Measurements from ENCODE around the gene TRAF5.
"Not testable (repeated sequence)": the region's sequence is repeated elsewhere in the genome, so short reads cannot be mapped to it uniquely, and the experiment has no call there.

The TRAF5 gene

DNA sequence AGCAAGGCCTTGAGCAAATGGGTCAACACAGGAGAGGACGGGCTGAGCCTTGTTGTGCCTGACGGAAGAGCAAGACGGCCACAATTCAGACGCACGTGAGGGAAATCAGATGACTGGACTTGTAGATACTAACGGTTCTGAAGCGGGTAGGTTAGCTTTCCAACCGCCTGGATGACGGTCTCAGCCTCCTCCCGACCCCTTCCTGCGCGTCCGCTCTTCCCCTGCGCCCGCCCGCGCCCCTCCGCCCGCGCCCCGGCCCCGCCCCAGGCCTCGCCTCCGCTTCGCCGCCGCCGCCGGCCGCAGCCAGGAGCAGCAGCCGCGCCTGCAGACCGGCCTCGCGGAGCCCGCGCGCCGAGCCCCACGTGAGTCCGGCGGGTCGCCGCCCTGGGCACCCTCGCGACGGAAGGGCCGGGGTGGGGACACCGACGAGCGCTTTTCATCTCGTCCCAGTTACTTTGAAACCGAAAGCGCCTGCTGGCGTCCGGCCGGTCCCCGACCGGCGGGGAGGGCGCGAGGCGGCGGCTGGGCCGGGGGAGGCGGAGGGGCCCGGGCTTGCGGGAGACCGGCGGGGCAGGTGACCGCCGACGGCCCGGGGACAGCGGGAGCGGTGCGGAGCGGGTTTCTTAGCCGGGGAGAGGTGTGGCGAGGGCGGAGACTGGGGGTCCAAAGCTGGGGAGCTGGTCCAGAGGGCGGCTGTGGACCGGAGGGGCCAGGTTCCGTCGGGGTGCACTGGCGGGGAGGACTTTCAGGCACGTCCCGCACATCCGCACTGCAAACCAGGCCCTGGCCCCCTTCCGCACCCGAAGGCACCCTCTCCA is at the start of gene TRAF5:
Gene TRAF5 (plus strand): TSS at position 306 of the 818 bp plus-strand sequence. CDS start 26,407 bp downstream, outside the sequence.
- DNase-seq (ENCODE audit: low read depth in 2 of 2): no peak

DNA sequence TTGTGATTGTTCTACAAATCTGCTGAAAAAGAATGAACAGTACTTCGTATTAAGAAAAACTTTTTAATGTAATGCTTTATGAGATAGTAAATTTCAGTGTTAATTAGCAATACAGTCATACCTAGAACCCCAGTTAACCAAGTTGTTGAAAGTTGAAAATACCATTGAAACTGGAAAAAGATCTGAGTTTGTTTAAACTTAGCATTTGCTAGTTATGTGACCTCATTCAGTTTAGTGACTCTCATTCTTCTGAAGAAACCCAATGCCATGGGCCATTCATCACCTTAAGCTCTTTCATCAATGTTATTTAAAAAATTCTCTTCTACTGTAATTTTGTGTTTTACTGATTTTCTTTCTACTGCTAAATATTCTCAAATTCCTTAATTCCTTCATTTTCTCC is 47.3 kb upstream of the TRAF5 start:
- no peak for DNase-seq (ENCODE audit: low read depth in 2 of 2)

DNA sequence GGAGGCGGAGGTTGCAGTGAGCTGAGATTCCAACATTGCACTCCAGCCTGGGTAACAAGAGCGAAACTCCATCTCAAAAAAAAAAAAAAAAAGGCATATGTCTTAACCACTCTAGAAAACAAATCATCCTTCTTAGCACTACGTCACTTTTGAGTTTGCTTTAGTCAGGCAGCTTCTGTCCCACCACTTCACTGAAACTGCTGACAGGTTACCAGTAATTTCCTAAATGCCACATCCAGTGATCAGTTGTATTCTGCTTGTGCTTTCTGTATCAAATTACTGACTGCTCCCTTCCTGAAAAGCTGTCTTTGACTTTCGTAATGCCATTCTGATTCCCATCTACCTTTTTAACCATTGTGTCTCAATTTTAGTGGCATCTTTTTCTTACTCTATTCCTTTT is 45.7 kb upstream of the TRAF5 start:
- DNase-seq (ENCODE audit: low read depth in 2 of 2): no peak

- no peak for DNase-seq (ENCODE audit: low read depth in 2 of 2)
These were observed 45.2 kb upstream of the TRAF5 start for GRCh38 chr1:211281320-211282022.

DNA sequence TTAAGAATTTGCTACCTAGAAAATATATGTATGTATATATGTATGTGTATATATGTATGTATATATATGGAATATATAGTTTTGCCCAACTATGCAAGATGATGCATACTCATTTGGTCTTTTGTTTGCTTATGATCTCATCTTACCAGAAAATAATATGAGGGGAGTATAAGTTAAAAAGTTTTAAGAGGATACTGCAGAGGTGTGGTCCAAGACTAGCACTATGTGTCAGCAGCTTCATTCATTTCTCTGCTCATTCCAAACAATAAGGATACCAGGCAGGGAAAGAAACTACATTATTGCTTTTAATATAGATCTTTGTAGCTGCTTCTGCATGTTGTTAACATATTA is 44.6 kb upstream of the TRAF5 start:
- DNase-seq (ENCODE audit: low read depth in 2 of 2): no peak

GRCh38 chr1:211285196-211285595 is 41.4 kb upstream of the TRAF5 start:
- DNase-seq (ENCODE audit: low read depth in 2 of 2): no peak

DNA sequence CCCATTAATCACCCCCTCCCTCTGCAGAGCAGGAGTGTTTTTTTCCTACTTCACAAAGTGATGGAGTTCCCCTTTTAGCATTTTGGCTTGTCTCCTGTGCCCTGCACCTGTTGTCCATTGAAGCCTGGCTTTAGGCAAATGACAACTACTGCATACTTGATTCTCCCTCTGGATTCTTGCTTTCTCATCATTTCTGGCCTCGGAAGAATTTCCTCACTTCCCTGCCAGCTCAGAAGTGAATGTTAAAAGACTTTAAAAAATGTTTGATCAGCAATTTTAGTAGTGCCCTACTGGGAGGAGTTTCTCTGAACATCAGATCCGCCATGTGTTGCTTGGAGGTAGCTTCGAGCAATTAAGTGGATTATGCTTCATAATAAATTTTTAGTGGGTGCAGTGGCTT is 39.4 kb upstream of the TRAF5 start:
- no peak for DNase-seq (ENCODE audit: low read depth in 2 of 2)

GRCh38 chr1:211292411-211292810 is 34.2 kb upstream of the TRAF5 start:
- DNase-seq (ENCODE audit: low read depth in 2 of 2): no peak

- no peak for DNase-seq (ENCODE audit: low read depth in 2 of 2)
These were observed 30.2 kb upstream of the TRAF5 start for GRCh38 chr1:211296396-211296795.

DNA sequence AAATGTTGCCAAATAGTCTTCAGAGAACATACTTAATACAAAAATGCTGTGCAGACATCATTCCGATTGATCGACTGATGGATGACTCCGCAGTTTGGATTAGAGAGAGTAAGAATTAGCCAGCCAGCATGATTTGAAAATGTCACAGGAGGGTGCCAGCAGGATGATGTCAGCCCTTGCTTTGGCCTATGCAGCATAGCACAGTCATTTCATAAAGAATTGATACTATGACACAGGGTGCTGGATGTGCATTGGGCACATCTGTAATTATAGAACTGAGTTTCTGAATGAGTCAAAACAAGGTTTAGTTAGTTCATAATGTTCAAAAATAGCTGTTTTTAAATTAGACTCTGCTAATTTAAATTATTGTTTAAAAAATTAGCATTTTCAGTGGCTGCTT is 21.6 kb upstream of the TRAF5 start:
- DNase-seq (ENCODE audit: low read depth in 2 of 2): no peak

DNA sequence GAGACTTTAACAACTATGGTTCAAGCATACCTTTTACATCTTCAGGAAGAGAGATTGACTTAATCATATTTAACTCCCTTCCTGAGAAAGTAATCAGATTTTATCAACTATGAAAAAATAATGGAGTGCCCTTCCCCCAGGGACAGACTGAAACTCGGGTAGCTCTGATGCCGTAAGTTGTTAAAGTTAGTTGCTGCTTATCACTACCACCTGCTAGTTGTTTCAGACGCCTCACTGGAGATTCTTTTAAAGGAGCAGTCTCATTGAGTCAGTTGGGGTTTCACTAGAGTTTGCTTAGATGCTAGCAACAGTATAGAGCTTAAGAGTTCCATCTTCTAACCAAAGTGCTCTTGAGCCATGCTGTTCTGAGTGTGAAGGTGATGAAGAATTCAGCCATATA is 17.0 kb upstream of the TRAF5 start:
- no peak for DNase-seq (ENCODE audit: low read depth in 2 of 2)

- no peak for DNase-seq (ENCODE audit: low read depth in 2 of 2)
These were observed 13.2 kb upstream of the TRAF5 start for GRCh38 chr1:211313392-211313791.

DNA sequence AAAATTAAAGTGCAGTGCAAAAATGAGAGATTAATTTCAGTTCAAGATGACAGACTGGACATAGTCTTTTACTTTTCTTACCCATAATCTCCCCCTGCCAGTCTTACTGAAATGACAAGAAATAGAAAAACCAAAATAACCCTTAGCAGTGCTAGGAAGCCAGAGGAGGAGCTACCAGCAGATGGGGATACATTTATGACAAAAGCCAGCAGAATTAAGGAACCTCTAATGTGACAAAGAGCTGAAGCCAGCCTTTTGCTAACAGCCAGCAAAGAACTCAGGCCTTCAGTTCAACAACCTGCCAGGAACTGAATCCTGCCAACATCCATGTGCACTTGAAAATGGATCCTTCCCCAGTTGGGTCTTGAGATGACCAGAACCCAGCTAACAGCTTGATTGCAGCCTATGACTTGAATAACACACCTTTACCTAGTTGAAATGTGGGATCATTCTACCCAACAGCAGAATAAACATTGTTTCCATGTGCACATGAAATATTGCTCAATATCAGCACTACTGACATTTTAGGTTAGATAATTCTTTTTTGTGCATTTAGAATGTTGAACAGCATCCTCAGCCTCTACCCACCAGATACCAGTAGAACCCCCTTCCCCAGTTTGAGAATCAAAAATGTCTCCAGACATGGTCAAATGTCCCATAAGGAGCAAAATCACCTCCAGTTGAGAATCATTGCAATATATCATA is 7.9 kb upstream of the TRAF5 start:
- DNase-seq (ENCODE audit: low read depth in 2 of 2): no peak

- no peak for DNase-seq (ENCODE audit: low read depth in 2 of 2)
These were observed 6.7 kb upstream of the TRAF5 start for GRCh38 chr1:211319892-211320291.

GRCh38 chr1:211320980-211321379 is 5.7 kb upstream of the TRAF5 start:
- no peak for DNase-seq (ENCODE audit: low read depth in 2 of 2)

DNA sequence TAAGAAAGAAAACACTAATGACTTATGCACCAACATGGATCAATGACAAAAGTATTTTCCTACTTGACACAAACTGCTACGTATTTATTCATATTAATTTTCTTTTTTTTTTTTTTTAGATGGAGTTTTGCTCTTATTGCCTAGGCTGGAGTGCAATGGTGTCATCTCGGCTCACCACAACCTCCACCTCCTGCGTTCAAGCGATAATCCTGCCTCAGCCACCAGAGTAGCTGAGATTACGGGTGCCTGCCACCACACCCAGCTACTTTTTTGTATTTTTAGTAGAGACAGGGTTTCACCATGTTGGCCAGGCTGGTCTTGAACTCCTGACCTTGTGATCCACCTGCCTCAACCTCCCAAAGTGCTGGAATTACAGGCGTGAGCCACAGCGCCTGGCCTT is 5.0 kb upstream of the TRAF5 start:
- DNase-seq (ENCODE audit: low read depth in 2 of 2): not testable (repeated sequence)

GRCh38 chr1:211323156-211324063 is 3.2 kb upstream of the TRAF5 start:
- DNase-seq (ENCODE audit: low read depth in 2 of 2): peak; percentile 34 to 38

DNA sequence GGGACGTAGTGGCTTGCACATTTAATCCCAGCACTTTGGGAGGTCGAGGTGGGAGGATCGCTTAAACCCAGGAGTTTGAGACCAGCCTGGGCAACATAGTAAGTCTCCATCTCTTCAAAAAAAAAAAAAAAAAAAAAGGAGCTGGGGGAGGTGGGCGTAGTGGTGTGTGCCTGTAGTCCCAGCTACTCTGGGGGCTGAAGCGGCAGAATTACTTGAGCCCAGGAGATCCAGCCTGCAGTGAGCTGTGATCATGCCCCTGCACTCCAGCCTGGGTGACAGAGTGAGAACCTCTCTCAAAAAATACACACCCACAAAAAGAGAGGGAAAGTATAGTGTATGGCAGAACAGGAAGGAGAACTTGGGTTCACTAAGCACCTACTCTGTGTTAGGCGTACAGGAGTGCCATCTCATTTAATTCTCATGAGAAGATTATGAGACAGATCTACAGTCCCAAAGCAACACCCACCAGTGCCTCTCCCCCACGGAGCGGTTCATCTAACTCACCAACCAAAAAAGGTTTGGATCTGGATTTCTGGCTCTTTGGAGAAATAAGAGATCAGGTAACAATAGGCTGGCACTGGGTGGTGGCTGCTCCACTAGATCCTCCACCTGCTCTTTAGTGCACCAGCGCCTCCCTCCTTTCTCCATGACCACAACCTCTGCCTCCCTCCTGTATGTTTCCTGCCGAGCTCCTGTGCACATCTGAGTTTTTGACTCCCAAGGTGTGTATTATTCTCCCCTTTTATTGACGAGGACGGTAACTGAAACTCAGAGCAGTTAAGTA is 1.4 kb upstream of the TRAF5 start:
- DNase-seq (ENCODE audit: low read depth in 2 of 2): no peak

DNA sequence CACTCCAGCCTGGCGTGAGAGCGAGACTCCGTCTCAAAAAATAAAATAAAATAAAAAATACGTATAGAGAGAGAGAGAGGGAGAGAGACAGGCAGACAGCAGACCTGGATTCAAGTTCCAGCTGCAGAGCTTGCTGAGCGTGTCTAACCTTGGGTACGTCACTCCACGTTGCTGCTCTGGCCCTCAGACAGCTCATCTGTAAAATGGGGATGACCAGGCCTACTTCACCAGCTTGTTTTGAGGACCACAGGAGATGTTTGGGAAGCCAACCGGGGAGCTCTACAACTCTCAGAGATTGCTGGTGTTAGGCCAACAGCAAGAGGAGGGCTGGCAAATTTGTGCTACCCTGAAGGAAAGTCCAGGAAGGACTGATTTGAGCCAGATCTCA is 499 bp upstream of the TRAF5 start:
- no peak for DNase-seq (ENCODE audit: low read depth in 2 of 2)

DNA sequence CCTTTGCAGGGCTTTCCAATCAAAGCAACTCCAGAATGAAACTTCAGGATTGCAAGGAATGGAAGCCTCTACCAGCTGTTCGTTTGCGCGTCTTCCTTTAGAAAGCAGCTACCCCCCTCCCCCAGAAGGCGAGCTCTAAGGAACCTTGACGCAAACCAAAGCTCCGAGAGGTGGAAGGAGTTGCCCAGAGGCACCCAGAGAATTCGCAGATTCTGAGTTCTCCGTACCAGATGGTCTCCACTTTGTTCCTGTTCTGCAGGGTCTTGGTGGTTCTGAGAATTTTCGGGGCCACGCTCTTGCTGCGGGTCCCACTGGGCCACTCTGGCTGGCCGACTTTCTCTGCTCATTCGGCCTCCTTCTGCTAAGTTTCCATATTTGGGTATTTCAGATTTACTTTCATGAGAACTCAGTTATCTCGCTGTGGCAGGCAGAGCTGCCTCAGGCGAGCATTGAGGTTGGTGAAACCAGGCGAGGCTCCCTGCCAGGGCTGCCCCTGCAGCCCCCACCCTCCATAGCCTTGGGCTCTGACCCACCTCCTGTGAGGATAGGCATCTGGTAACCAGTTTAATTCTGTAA is 801 bp downstream of the TRAF5 start:
- no peak for DNase-seq (ENCODE audit: low read depth in 2 of 2)

Data from stimulated activated CD8-positive, alpha-beta memory T cell treated with anti-CD3 and anti-CD28 coated beads, Interleukin-7, amount 100 ng/mL, for 1 hour (primary cell).